Fibroblast of lung (primary cell): Measurements from ENCODE around the gene RUNX2. TPM values are rescaled to one million over a fixed set of nuclear protein-coding genes. Genes with fewer than 3 reads are reported as not detected.
A peak's percentile ranks its signal among the peaks of the same experiment; 100 is the strongest.

Experiments used
- DNase-seq, 2 donors: peaks; one replicate each; pipeline versions ENCODE4 v3.0.0 to v3.0.0-alpha.2; 2010; ENCODE audit warnings: low read depth in 2 of 2
- H2AFZ ChIP-seq: 2 replicates; pipeline ENCODE4 v1.5.1; 2012; ENCODE audit warnings: low read length, control low read depth, inconsistent platforms
- H3K27ac ChIP-seq: 2 replicates; pipeline ENCODE4 v1.5.1; 2011; ENCODE audit warnings: low read length, control low read depth; ENCODE audit not compliant: insufficient read depth
- H3K27me3 ChIP-seq: 2 replicates; pipeline ENCODE4 v1.5.1; 2011; ENCODE audit warnings: mild to moderate bottlenecking, low read length; ENCODE audit not compliant: control insufficient read depth, insufficient read depth
- H3K36me3 ChIP-seq: 2 replicates; pipeline ENCODE4 v1.5.1; 2011; ENCODE audit warnings: low read length; ENCODE audit not compliant: control insufficient read depth, insufficient read depth
- H3K4me1 ChIP-seq: 2 replicates; pipeline ENCODE4 v1.5.1; 2011; ENCODE audit warnings: low read length; ENCODE audit not compliant: control insufficient read depth, insufficient read depth; ENCODE audit errors: extremely low read depth
- H3K4me2 ChIP-seq: 2 replicates; pipeline ENCODE4 v1.5.1; 2011; ENCODE audit warnings: low read length, control low read depth; ENCODE audit not compliant: insufficient read depth; ENCODE audit errors: extremely low read depth
- H3K4me3 ChIP-seq, 4 experiments: fragments of 200-600 bp in 1 of 4; sonication (generic) in 1 of 4; replicated peaks in 1 of 4; 2 replicates each; pipeline ENCODE4 v1.5.1; 2011 to 2016; ENCODE audit warnings: low read length in 4 of 4, low read depth in 3 of 4, mild to moderate bottlenecking in 3 of 4, control low read depth in 2 of 4, inconsistent platforms in 1 of 4, mixed read lengths in 1 of 4; ENCODE audit not compliant: insufficient read depth in 1 of 4; ENCODE audit errors: control extremely low read depth in 1 of 4
- H3K79me2 ChIP-seq: 2 replicates; pipeline ENCODE4 v1.5.1; 2012; ENCODE audit warnings: mild to moderate bottlenecking, low read length, inconsistent platforms; ENCODE audit not compliant: control insufficient read depth, insufficient read depth
- H3K9ac ChIP-seq: 2 replicates; pipeline ENCODE4 v1.5.1; 2011; ENCODE audit warnings: mild to moderate bottlenecking, low read length, control low read depth; ENCODE audit not compliant: insufficient read depth
- H3K9me3 ChIP-seq: 2 replicates; pipeline ENCODE4 v1.5.1; 2012; ENCODE audit warnings: low read depth, low read length; ENCODE audit not compliant: control insufficient read depth, insufficient read depth
- H4K20me1 ChIP-seq: 2 replicates; pipeline ENCODE4 v1.5.1; 2011; ENCODE audit warnings: low read length; ENCODE audit not compliant: control insufficient read depth, insufficient read depth; ENCODE audit errors: extremely low read depth
- EZH2 ChIP-seq: IDR thresholded peaks from 2 replicates; pipeline ENCODE4 v1.5.1; 2012; ENCODE audit warnings: low read length, control low read depth, mild to moderate bottlenecking; ENCODE audit errors: missing control alignments
- polyA plus RNA-seq, 2 donors: library from polyadenylated mRNA; depleted of rRNA in 1 of 2; stranded (reverse) in 1 of 2; unstranded in 1 of 2; fragments of >200 nt; gene quantifications; 2 replicates each; pipeline ENCODE4 v1.2.1, GENCODE V29; 2011 to 2012; ENCODE audit warnings: missing spikeins in 1 of 2
- total RNA-seq: library from RNA; depleted of rRNA; stranded (reverse); fragments of >200 nt; gene quantifications from 2 replicates; pipeline ENCODE4 v1.2.1, GENCODE V29; 2014
- TF ChIP-seq, protein P1 (sequence below), 2 donors: IDR thresholded peaks in 1 of 2; conservative IDR thresholded peaks in 1 of 2; 1 replicate in 1 of 2; 2 replicates in 1 of 2; pipeline ENCODE4 v1.5.1; 2011 to 2012; ENCODE audit warnings: low read length in 2 of 2, control low read depth in 1 of 2, inconsistent platforms in 1 of 2, low read depth in 1 of 2, mild to moderate bottlenecking in 1 of 2

The RUNX2 gene
- total and polyA plus RNA-seq, 2 donors (not counting 1 experiment from before 2014, with no cell fraction given): 2.5 to 4.5 TPM

DNA sequence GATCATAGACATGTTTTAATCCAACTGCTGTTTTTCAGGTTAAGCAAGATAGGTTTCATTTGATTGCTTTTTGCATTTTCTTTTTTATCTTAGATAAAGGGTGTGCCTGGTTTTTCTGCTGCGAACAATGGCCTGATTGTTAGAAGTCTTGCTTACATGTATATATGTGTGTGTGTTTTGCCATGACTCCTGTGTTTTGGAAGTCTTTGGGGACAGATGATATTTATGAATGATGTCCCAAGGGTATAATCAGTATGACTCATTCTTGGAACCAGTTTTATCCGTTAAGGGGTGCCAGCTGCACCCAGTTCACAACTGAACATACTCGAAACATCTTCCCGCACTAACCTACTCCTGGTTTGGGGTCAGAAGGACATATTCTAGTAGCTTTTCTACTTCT is 279.7 kb downstream of the RUNX2 start:
- H3K9ac ChIP-seq: no peak overlapping the region
- H3K4me2 ChIP-seq: no peak overlapping the region
- no peak overlapping the region for H2AFZ ChIP-seq
- H3K4me1 ChIP-seq: peaks cover 8% of the 10 kb centered on the region
- H4K20me1 ChIP-seq: no peaks in the 10 kb centered on the region
- TF ChIP-seq, protein P1, sequence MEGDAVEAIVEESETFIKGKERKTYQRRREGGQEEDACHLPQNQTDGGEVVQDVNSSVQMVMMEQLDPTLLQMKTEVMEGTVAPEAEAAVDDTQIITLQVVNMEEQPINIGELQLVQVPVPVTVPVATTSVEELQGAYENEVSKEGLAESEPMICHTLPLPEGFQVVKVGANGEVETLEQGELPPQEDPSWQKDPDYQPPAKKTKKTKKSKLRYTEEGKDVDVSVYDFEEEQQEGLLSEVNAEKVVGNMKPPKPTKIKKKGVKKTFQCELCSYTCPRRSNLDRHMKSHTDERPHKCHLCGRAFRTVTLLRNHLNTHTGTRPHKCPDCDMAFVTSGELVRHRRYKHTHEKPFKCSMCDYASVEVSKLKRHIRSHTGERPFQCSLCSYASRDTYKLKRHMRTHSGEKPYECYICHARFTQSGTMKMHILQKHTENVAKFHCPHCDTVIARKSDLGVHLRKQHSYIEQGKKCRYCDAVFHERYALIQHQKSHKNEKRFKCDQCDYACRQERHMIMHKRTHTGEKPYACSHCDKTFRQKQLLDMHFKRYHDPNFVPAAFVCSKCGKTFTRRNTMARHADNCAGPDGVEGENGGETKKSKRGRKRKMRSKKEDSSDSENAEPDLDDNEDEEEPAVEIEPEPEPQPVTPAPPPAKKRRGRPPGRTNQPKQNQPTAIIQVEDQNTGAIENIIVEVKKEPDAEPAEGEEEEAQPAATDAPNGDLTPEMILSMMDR (conservative IDR thresholded peaks at IDR 0.05 in 1 of 2, IDR thresholded peaks at IDR 0.05 in 1 of 2; ENCODE audit: low read depth in 1 of 2, low read length in 2 of 2): no peak
- no peak for TF ChIP-seq EZH2
- DNase-seq: peak; percentile 56 to 63
- no peaks in the 10 kb centered on the region for H3K9me3 ChIP-seq
- no peaks in the 10 kb centered on the region for H3K79me2 ChIP-seq
- H3K36me3 ChIP-seq: no peaks in the 10 kb centered on the region
- no peak overlapping the region for H3K4me3 ChIP-seq
- no peaks in the 10 kb centered on the region for H3K27me3 ChIP-seq
- H3K27ac ChIP-seq: no peak overlapping the region

DNA sequence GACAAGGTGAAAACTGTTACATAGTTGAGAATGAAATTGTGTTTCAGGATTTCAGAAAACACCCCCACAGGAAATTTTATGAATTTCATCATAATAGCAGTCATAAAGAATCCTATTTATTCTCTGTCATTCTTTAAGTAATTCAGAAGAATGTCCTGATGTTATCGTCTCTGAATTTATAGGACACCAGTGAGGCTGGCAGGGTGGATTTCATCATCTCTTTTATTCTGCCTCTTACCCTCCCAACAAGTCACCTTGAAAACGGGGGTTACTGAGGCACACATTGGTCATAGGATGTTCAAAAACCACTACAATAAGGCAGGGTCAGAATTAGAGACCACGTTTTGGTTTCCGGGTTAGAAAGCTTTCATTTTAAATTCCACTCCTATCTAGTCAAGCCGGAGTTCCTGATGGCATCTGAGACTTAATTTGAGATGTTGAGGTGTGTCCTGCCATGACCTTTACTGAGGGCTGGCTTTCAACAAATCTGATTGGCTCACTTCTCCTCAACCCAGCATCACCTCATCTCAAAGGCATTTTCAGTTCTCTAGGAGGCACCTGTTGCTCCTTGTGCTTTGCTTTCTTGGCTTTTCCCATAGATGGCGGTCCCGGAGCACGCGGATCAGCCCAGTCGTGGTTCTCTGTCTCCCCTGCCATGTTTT is 280.3 kb downstream of the RUNX2 start:
- peaks cover 8% of the 10 kb centered on the region for H3K4me1 ChIP-seq
- H3K79me2 ChIP-seq: no peaks in the 10 kb centered on the region
- H3K9ac ChIP-seq: no peak overlapping the region
- H3K4me2 ChIP-seq: no peak overlapping the region
- H4K20me1 ChIP-seq: no peaks in the 10 kb centered on the region
- no peaks in the 10 kb centered on the region for H3K36me3 ChIP-seq
- H3K9me3 ChIP-seq: no peaks in the 10 kb centered on the region
- no peaks in the 10 kb centered on the region for H3K27me3 ChIP-seq
- no peak for TF ChIP-seq EZH2
- TF ChIP-seq, protein P1 (conservative IDR thresholded peaks at IDR 0.05 in 1 of 2, IDR thresholded peaks at IDR 0.05 in 1 of 2; ENCODE audit: low read depth in 1 of 2, low read length in 2 of 2): no peak
- no peak overlapping the region for H2AFZ ChIP-seq
- peak in 1 of 2 donors; percentile 76 for DNase-seq
- H3K27ac ChIP-seq: peak overlapping the region; percentile 6
- H3K4me3 ChIP-seq: no peak overlapping the region

DNA sequence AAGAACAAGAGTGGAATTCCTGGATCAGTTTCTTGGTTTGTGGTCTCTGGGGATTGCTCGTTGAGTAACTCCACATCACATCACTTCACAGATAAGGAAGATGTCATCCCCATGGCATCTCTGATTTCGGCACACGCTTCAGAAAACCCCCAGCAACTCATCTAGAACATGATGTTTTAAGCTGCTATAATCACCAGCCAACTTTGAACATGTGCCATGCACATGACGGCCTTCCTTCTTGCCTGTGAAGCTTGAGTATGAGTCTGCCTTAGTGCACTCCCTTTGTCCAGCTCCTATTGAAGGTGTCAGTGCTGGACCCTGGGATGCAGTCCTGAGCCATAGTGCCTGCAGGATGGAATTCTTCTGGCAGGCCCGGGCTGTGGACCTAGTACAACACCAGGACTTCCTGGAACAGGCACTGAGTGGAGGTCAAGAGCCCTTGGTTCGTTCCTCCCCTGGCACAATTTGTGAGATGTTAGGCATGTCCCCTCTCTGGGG is 281.1 kb downstream of the RUNX2 start:
- peak; percentile 96 for DNase-seq
- Histone ChIP-seq H3K4me2 (no peak overlapping the region), H3K4me3 (no peak overlapping the region), H3K4me1 (peaks cover 8% of the 10 kb centered on the region), H3K9me3 (no peaks in the 10 kb centered on the region), H4K20me1 (no peaks in the 10 kb centered on the region), H2AFZ (no peak overlapping the region), H3K27me3 (no peaks in the 10 kb centered on the region), H3K36me3 (no peaks in the 10 kb centered on the region), H3K27ac (peak overlapping the region; percentile 30), H3K9ac (no peak overlapping the region), H3K79me2 (no peaks in the 10 kb centered on the region)
- no peak for TF ChIP-seq EZH2
- TF ChIP-seq, protein P1 (conservative IDR thresholded peaks at IDR 0.05 in 1 of 2, IDR thresholded peaks at IDR 0.05 in 1 of 2; ENCODE audit: low read depth in 1 of 2, low read length in 2 of 2): no peak
